K562 (cell line): Measurements from ENCODE around the gene PDE6H. TPM values are rescaled to one million over a fixed set of nuclear protein-coding genes. Genes with fewer than 3 reads are reported as not detected.

Experiments
- ATAC-seq: fragments of 200-7000 bp; cut with Tn5 transposase; 3 replicates; pipeline ENCODE4 v1.9.1; 2020; ENCODE audit warnings: moderate library complexity
- BruUV-seq: library from RNA; stranded (reverse); fragments of 400-500 nt; replicated peaks from 2 replicates; lab custom pipeline; 2021; lab: Mats Ljungman, UMichigan
- CTCF ChIA-PET: fragments of 300-600 bp; formaldehyde crosslinking; extraction: SDS; loops from one replicate; lab custom pipeline; 2021; ENCODE audit warnings: low intra/inter-chr PET ratio; lab: Yijun Ruan, JAX
- POLR2A ChIA-PET: fragments of 300-600, 350-650 bp; sonication (Branson Sonifier 250); formaldehyde crosslinking; extraction: SDS; loops from one replicate; lab custom pipeline; 2021; ENCODE audit warnings: antibody characterized with exemption, inconsistent platforms; lab: Yijun Ruan, JAX
- DNase-seq, 4 experiments: peaks; one replicate each; pipeline versions ENCODE4 v3.0.0 to v3.0.0-alpha.2; 2011 to 2018; ENCODE audit warnings: low spot score in 3 of 4, mixed read lengths in 3 of 4; ENCODE audit errors: extremely low read depth in 1 of 4
- FAIRE-seq: peaks from 2 replicates; lab custom pipeline; 2011; peaks lifted over from hg19 to GRCh38; lab: Jason Lieb, UNC
- H2AFZ ChIP-seq: 2 replicates; pipeline ENCODE4 v1.6.0; 2011; ENCODE audit warnings: low read depth, low read length, control low read depth, inconsistent platforms
- H3K27ac ChIP-seq: fragments of 200-600 bp; 3 replicates; pipeline ENCODE4 v1.8.0; 2011; ENCODE audit warnings: low read depth, mild to moderate bottlenecking, control low read depth, inconsistent platforms, low read length, moderate library complexity, mixed read lengths; ENCODE audit errors: extremely low read depth
- H3K27me3 ChIP-seq, 2 experiments: fragments of 300-600 bp in 1 of 2; 2 replicates in 1 of 2; 3 replicates in 1 of 2; pipeline versions ENCODE4 v1.6.0 to v1.8.0; 2011; ENCODE audit warnings: inconsistent platforms in 2 of 2, low read length in 2 of 2, mild to moderate bottlenecking in 1 of 2, mixed read lengths in 1 of 2, moderate library complexity in 1 of 2; ENCODE audit not compliant: control insufficient read depth in 2 of 2, insufficient read depth in 2 of 2
- H3K36me3 ChIP-seq: fragments of 300-600 bp; 3 replicates; pipeline ENCODE4 v1.8.0; 2011; ENCODE audit warnings: mild to moderate bottlenecking, low read length, inconsistent platforms; ENCODE audit not compliant: control insufficient read depth, insufficient read depth
- H3K4me1 ChIP-seq, 2 experiments: fragments of 200-600 bp in 1 of 2; replicated peaks in 1 of 2; 2 replicates in 1 of 2; 3 replicates in 1 of 2; pipeline versions ENCODE4 v1.5.1 to v1.8.0; 2011; ENCODE audit warnings: inconsistent platforms in 2 of 2, low read length in 2 of 2, mild to moderate bottlenecking in 1 of 2, mixed read lengths in 1 of 2, moderate library complexity in 1 of 2; ENCODE audit not compliant: control insufficient read depth in 2 of 2, insufficient read depth in 2 of 2
- H3K4me2 ChIP-seq: 2 replicates; pipeline ENCODE4 v1.6.1; 2011; ENCODE audit warnings: low read length, control low read depth, inconsistent platforms, mixed read lengths; ENCODE audit not compliant: insufficient read depth
- H3K4me3 ChIP-seq: fragments of 200-600 bp; sonication (generic), shearing (Covaris generic); 2 replicates; pipeline ENCODE4 v1.5.1; 2016; ENCODE audit warnings: control low read depth, inconsistent platforms
- H3K79me2 ChIP-seq: fragments of 200-600 bp; 3 replicates; pipeline ENCODE4 v1.8.0; 2011; ENCODE audit warnings: low read length, inconsistent platforms; ENCODE audit not compliant: control insufficient read depth, insufficient read depth
- H3K9ac ChIP-seq, 2 experiments: 2 replicates each; pipeline versions ENCODE4 v1.6.0 to v1.6.1; 2011; ENCODE audit warnings: low read depth in 2 of 2, low read length in 2 of 2, control low read depth in 1 of 2, inconsistent platforms in 1 of 2, mild to moderate bottlenecking in 1 of 2, mixed read lengths in 1 of 2; ENCODE audit not compliant: insufficient read depth in 1 of 2
- H3K9me1 ChIP-seq: one replicate; pipeline ENCODE4 v1.6.0; 2011; ENCODE audit warnings: inconsistent platforms, mild to moderate bottlenecking, low read length, moderate library complexity; ENCODE audit not compliant: control insufficient read depth, insufficient read depth
- H3K9me3 ChIP-seq: replicated peaks from 2 replicates; pipeline ENCODE4 v1.5.1; 2011; ENCODE audit warnings: low read depth, low read length, inconsistent platforms; ENCODE audit not compliant: control insufficient read depth, insufficient read depth
- H4K20me1 ChIP-seq: replicated peaks from 2 replicates; pipeline ENCODE4 v1.6.1; 2011; ENCODE audit warnings: low read length, inconsistent platforms, mixed read lengths; ENCODE audit not compliant: control insufficient read depth, insufficient read depth
- KLF1 ChIP-seq: fragments of 450-650 bp; IDR thresholded peaks from 2 replicates; pipeline ENCODE4 v1.6.1; 2016; ENCODE audit warnings: missing genetic modification characterization, missing compliant biosample characterization
- KLF6 ChIP-seq: fragments of 250-450 bp; sonication (Bioruptor Pico); IDR thresholded peaks from 2 replicates; pipeline ENCODE4 v1.4.0; 2020; ENCODE audit warnings: mild to moderate bottlenecking, moderate library complexity, borderline replicate concordance
- PYGO2 ChIP-seq: fragments of 450-650 bp; IDR thresholded peaks from 2 replicates; pipeline ENCODE4 v1.6.1; 2016; ENCODE audit warnings: mild to moderate bottlenecking, missing genetic modification characterization, moderate library complexity, missing compliant biosample characterization
- RFX7 ChIP-seq: fragments of 250-450 bp; sonication (Bioruptor Pico); IDR thresholded peaks from 2 replicates; pipeline ENCODE4 v1.5.1; 2021; ENCODE audit warnings: mild to moderate bottlenecking
- ZNF12 ChIP-seq: sonication (generic); formaldehyde crosslinking; IDR thresholded peaks from 2 replicates; pipeline ENCODE4 v1.4.0; 2020; ENCODE audit warnings: mild to moderate bottlenecking, missing genetic modification reagents
- ZNF197 ChIP-seq: fragments of 200-800 bp; sonication (Bioruptor generic); IDR thresholded peaks from 2 replicates; pipeline ENCODE4 v1.6.1; 2016; ENCODE audit warnings: low read depth, missing genetic modification characterization, missing compliant biosample characterization
- ZNF583 ChIP-seq: fragments of 250-450 bp; sonication (Bioruptor Pico); IDR thresholded peaks from 2 replicates; pipeline ENCODE4 v1.4.0; 2020
- ZZZ3 ChIP-seq: fragments of 450-650 bp; IDR thresholded peaks from 2 replicates; pipeline ENCODE4 v1.6.1; 2016; ENCODE audit warnings: antibody characterized with exemption, mild to moderate bottlenecking, moderate library complexity
- WGBS: fragments of 100-300 bp; shearing (Covaris generic); methylation state at CpG from one replicate; pipeline ENCODE4 v1.1.6; 2016; ENCODE audit warnings: low coverage, mixed read lengths; ENCODE audit not compliant: insufficient coverage; ENCODE audit errors: missing lambda C conversion rate; 5-methylcytosine and 5-hydroxymethylcytosine counted together
- in situ Hi-C: fragments of 300-500 bp; cut with MboI; formaldehyde crosslinking; loops from 4 replicates; pipeline ENCODE4 v1.15.0; 2018; ENCODE audit warnings: inconsistent platforms, mixed read lengths
- intact Hi-C: fragments of 100-400 bp; cut with micrococcal nuclease; formaldehyde crosslinking; loops from 2 replicates; pipeline ENCODE4 v1.14.2; 2022
- polyA plus RNA-seq, 8 experiments: library from polyadenylated mRNA; depleted of rRNA in 4 of 8; stranded (reverse) in 5 of 8; unstranded in 3 of 8; fragments of >200 nt; fragmentation: Nextera tagmentation in 2 of 8; fragmentation: Illumina TruSeq in 1 of 8; extraction: Ambion mirVana in 2 of 8; extraction: Trizol in 1 of 8; gene quantifications; 2 replicates each; pipeline versions ENCODE4 v1.2.1 to v1.2.3, GENCODE V29; 2011 to 2014; ENCODE audit warnings: inconsistent platforms in 1 of 8, missing spikeins in 1 of 8
- total RNA-seq, 7 experiments: library from RNA; depleted of rRNA in 6 of 7; stranded (reverse); fragments of >200 nt in 6 of 7; fragmentation: Illumina TruSeq in 2 of 7; extraction: Trizol in 2 of 7; gene quantifications; 2 replicates each; pipeline versions ENCODE4 v1.2.1 to v1.2.3, GENCODE V29; 2011 to 2021; ENCODE audit warnings: low replicate concordance in 1 of 7
- TF ChIP-seq, protein P1 (sequence below), 2 experiments: IDR thresholded peaks in 1 of 2; conservative IDR thresholded peaks in 1 of 2; 2 replicates each; pipeline ENCODE4 v1.6.1; 2016; ENCODE audit warnings: low read depth in 2 of 2, mild to moderate bottlenecking in 1 of 2, missing compliant biosample characterization in 1 of 2, missing genetic modification characterization in 1 of 2, moderate library complexity in 1 of 2

PDE6H gene
- total and polyA plus RNA-seq, 9 of the 15 experiments (the other 6 are each of a cell fraction or from before 2014, with no cell fraction given) = 0.15 TPM; not detected in 8

DNA sequence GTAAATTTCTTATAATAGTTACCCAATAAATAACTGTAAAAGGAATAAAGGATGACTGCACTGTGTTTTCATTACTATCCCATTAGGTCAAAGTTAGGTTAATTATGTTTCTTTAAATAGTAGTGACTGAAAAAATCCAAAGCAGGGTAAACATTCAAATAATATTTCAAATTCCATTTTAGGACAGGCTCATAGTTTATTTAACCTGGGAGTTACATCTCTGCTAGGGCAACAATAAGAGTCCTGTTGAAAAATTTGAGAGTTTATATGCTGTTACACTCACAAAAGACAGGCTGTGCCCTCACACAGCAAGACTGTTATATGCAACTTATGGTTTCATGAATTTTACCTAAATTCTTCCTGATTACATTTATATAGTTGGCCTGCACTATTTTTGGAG is 42.5 kb upstream of the PDE6H start:
- intact Hi-C loops = no loop called here
- DNase-seq = no peak
- no peaks in the 10 kb centered on the region for H3K9me1 ChIP-seq
- no peaks in the 10 kb centered on the region for H4K20me1 ChIP-seq
- no peak for ATAC-seq
- no peaks in the 10 kb centered on the region for H3K27me3 ChIP-seq
- POLR2A ChIA-PET = no interaction called here
- H3K9me3 ChIP-seq = no peaks in the 10 kb centered on the region
- no peak overlapping the region for H3K9ac ChIP-seq
- no TSS peak for BruUV-seq
- TF ChIP-seq ZZZ3 (no peak), ZNF12 (CRISPR knock-in tag) (no peak), ZNF197 (CRISPR knock-in tag) (no peak), ZNF583 (CRISPR knock-in tag) (no peak), KLF6 (no peak), KLF1 (no peak), PYGO2 (tag) (no peak)
- TF ChIP-seq, all 486 proteins: peak for 0
- no peaks in the 10 kb centered on the region for H3K36me3 ChIP-seq
- H3K4me2 ChIP-seq = no peak overlapping the region
- H2AFZ ChIP-seq = no peak overlapping the region
- no peak for FAIRE-seq
- no peaks in the 10 kb centered on the region for H3K79me2 ChIP-seq
- H3K4me3 ChIP-seq = no peak overlapping the region
- CTCF ChIA-PET = interaction anchor here (1.3 kb wide), 1 partner anchor 66 kb away, joined by 4 read pairs; no protein-coding TSS in a partner anchor
- no peak overlapping the region for H3K27ac ChIP-seq
- in situ Hi-C loops = no loop called here
- H3K4me1 ChIP-seq = no peaks in the 10 kb centered on the region

DNA sequence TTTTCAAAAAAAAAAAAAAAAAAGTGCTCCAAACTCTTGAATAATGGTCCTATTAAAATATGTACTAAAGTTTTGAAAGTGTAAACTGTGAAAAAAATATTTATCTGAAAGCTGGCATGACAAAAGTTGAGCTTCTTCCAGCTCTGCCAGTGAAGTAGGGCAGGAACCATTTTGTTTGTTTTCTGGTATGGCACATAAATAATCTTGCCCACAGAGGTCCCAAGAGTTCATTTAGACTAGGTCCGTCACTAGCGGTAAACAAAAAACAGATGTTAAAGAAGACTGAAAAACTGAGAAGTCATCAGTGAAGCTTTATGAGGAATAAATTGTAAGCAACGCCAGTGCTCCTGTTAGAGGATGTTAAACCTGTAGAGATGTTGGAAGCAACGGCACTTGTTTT is 41.5 kb upstream of the PDE6H start:
- POLR2A ChIA-PET = no interaction called here
- TF ChIP-seq, protein P1, sequence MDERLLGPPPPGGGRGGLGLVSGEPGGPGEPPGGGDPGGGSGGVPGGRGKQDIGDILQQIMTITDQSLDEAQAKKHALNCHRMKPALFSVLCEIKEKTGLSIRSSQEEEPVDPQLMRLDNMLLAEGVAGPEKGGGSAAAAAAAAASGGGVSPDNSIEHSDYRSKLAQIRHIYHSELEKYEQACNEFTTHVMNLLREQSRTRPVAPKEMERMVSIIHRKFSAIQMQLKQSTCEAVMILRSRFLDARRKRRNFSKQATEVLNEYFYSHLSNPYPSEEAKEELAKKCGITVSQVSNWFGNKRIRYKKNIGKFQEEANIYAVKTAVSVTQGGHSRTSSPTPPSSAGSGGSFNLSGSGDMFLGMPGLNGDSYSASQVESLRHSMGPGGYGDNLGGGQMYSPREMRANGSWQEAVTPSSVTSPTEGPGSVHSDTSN (CRISPR knock-in tag; IDR thresholded peaks at IDR 0.05; ENCODE audit: low read depth) = no peak
- TF ChIP-seq, protein P1 (tag; conservative IDR thresholded peaks at IDR 0.05; ENCODE audit: low read depth) = no peak
- no peak for TF ChIP-seq RFX7 (CRISPR knock-in tag)
- no TSS peak for BruUV-seq

More for the DNA sequence above, 41.5 kb upstream of the PDE6H start:
- H3K9me3 ChIP-seq = no peaks in the 10 kb centered on the region
- DNase-seq (no peak), ATAC-seq (no peak), FAIRE-seq (no peak)
- H3K4me2 ChIP-seq = no peak overlapping the region
- H3K27ac ChIP-seq = no peak overlapping the region
- CTCF ChIA-PET = no interaction called here
- H3K9ac ChIP-seq = no peak overlapping the region
- H4K20me1 ChIP-seq = no peaks in the 10 kb centered on the region
- WGBS = 9% methylated on average over 4 of the region's 4 CpGs
- no peaks in the 10 kb centered on the region; a peak in 1 of 5 replicates for H3K4me1 ChIP-seq
- H3K27me3 ChIP-seq = no peaks in the 10 kb centered on the region
- H3K9me1 ChIP-seq = no peaks in the 10 kb centered on the region
- intact Hi-C loops (no loop called here), in situ Hi-C loops (no loop called here)
- no peak overlapping the region for H2AFZ ChIP-seq
- H3K36me3 ChIP-seq = no peaks in the 10 kb centered on the region
- H3K79me2 ChIP-seq = no peaks in the 10 kb centered on the region
- H3K4me3 ChIP-seq = no peak overlapping the region
